ENCODE measurements around the gene FGF12.

The FGF12 gene

DNA sequence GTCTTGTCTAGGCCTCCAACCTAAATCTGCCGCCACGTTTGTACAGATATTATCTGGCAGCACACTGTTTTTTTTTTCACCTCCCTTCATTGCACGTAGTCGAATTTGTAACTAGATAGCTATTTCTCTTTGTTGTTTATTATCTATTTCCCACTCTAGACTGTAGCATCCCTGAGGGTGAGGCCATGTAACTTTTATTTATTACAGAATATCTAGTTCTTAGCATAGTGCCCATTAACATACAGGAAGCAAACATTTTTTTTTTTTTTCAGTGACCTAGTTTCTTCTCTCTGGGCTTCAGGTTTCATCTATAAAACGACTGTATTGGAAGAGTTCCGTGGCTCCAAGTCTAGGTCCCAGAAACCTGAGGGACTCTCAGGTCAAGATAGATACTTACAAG, 354.3 kb downstream of the FGF12 start:
- Histone ChIP-seq H3K9ac (ENCODE audit: low read length) (no peak overlapping the region), H3K4me3 (ENCODE audit: low read length) (no peak overlapping the region), H3K36me3 (ENCODE audit: control insufficient read depth, insufficient read depth, low read length) (no peaks in the 10 kb centered on the region), H3K27me3 (ENCODE audit: control insufficient read depth, insufficient read depth, low read length) (no peaks in the 10 kb centered on the region), H3K27ac (ENCODE audit: low read depth, low read length) (no peak overlapping the region), H3K4me1 (ENCODE audit: control insufficient read depth, insufficient read depth, low read length) (no peaks in the 10 kb centered on the region)

DNA sequence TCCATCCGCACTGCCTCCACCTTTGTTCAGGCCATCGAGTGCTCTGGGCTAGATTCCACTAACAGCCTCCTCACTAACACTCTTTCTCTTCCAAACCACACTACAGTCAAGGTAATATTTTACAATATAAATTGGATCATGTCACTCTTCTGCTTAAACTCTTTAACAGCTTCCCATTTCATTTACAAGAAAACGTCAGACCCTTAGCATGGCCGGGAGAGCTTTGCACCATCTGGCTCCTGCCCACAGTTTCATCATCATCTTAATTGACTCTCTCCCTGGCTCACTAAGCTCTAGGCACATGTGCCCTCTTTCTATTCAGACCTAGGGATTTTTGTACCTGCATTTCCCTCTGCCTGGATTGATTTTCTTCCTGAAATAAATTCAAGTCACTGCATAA, 354.7 kb downstream of the FGF12 start:
- Histone ChIP-seq H3K27me3 (ENCODE audit: control insufficient read depth, insufficient read depth, low read length) (no peaks in the 10 kb centered on the region), H3K9ac (ENCODE audit: low read length) (no peak overlapping the region), H3K4me3 (ENCODE audit: low read length) (no peak overlapping the region), H3K36me3 (ENCODE audit: control insufficient read depth, insufficient read depth, low read length) (no peaks in the 10 kb centered on the region), H3K4me1 (ENCODE audit: control insufficient read depth, insufficient read depth, low read length) (no peaks in the 10 kb centered on the region), H3K27ac (ENCODE audit: low read depth, low read length) (no peak overlapping the region)

DNA sequence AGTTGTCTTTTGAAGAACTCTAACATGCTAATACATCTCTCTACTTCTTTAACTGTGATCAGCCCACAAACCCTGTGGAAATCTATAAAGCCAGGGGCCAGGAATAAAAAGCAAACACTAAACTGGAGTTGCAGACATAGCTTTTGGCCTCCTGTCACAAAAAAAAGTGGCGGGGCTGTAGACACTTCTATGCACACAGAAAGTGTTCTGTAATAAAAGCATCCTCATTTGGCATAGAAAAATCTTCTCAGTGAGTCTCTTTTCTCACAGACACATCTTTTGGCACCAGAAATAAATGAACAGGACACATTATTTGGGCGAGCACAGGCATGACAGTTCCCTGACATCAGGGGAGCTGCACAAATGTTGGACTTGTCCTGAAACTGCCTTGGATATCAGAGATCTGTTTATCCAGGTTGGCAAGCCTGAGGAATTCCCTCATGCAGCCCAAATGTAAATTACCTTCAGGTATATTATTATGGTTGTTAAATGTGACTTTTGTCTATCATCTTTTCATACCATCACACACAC, 355.4 kb downstream of the FGF12 start:
- Histone ChIP-seq H3K36me3 (ENCODE audit: control insufficient read depth, insufficient read depth, low read length) (no peaks in the 10 kb centered on the region), H3K27ac (ENCODE audit: low read depth, low read length) (no peak overlapping the region), H3K9ac (ENCODE audit: low read length) (no peak overlapping the region), H3K4me3 (ENCODE audit: low read length) (no peak overlapping the region), H3K4me1 (ENCODE audit: control insufficient read depth, insufficient read depth, low read length) (no peaks in the 10 kb centered on the region), H3K27me3 (ENCODE audit: control insufficient read depth, insufficient read depth, low read length) (no peaks in the 10 kb centered on the region)

DNA sequence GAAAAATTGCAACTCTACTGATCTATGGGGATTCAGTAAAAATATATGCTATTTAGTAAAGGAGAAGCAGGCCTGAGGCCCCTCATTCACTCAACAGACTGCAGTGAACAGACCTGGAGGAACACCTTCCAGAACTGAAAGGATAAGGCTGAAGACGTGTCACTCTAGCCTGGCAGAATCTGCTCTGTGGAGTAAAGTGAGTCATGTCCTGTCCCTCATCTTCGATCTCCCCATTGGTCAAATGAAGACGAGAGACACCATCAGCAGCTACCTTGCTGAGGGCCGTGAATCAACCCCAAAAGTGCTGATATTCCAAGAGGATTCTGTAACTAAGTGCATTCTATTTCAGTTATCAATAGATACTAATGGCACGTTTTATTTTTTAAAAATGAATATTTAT, 359.7 kb downstream of the FGF12 start:
- no peak overlapping the region for H3K9ac ChIP-seq (ENCODE audit: low read length)
- H3K4me3 ChIP-seq (ENCODE audit: low read length) = no peak overlapping the region
- H3K27ac ChIP-seq (ENCODE audit: low read depth, low read length) = no peak overlapping the region
- no peaks in the 10 kb centered on the region for H3K27me3 ChIP-seq (ENCODE audit: control insufficient read depth, insufficient read depth, low read length)
- no peaks in the 10 kb centered on the region for H3K4me1 ChIP-seq (ENCODE audit: control insufficient read depth, insufficient read depth, low read length)
- no peaks in the 10 kb centered on the region for H3K36me3 ChIP-seq (ENCODE audit: control insufficient read depth, insufficient read depth, low read length)

DNA sequence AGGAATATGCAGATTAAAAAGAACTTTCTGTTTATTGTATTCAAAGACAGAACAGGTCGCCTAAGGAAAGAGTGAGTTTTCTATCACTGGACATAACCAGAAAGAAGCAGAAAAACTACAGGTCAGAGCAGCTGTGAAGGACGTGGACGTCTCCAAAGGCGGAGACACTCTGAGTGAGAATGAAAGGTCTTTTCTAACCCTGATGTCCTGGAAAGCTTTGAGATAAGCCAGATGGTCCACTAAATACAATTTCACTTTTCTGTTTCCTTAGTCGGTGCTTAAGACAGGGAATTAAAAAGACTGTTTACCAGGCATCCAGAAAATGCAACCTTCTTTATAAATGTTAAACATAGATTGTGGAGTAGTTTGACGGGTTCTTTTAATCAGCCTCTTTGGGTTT, 360.4 kb downstream of the FGF12 start:
- Histone ChIP-seq H3K4me1 (ENCODE audit: control insufficient read depth, insufficient read depth, low read length) (no peaks in the 10 kb centered on the region), H3K4me3 (ENCODE audit: low read length) (no peak overlapping the region), H3K9ac (ENCODE audit: low read length) (no peak overlapping the region), H3K27ac (ENCODE audit: low read depth, low read length) (no peak overlapping the region), H3K27me3 (ENCODE audit: control insufficient read depth, insufficient read depth, low read length) (no peaks in the 10 kb centered on the region), H3K36me3 (ENCODE audit: control insufficient read depth, insufficient read depth, low read length) (no peaks in the 10 kb centered on the region)

DNA sequence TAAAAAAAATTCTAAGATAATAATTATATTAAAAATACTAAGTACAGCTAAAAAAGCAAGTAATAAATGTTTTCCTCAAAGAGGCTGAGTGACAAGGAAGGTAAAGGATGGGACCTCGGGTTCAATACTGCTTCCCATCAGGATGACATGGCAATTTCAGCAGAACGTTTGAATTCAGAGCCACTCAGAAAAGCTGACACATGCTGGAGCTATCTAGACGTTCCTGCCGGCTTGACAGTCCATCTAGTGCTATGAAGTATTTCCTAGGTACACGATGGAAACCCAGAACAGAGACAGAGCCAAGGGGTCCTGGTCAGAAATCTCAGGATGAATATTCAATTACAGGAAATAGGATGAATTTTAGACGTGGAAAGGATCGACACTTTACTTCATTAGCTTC, 361.8 kb downstream of the FGF12 start:
- H3K27me3 ChIP-seq (ENCODE audit: control insufficient read depth, insufficient read depth, low read length) = no peaks in the 10 kb centered on the region
- no peak overlapping the region for H3K9ac ChIP-seq (ENCODE audit: low read length)
- H3K4me1 ChIP-seq (ENCODE audit: control insufficient read depth, insufficient read depth, low read length) = no peaks in the 10 kb centered on the region
- H3K27ac ChIP-seq (ENCODE audit: low read depth, low read length) = no peak overlapping the region
- H3K4me3 ChIP-seq (ENCODE audit: low read length) = no peak overlapping the region
- no peaks in the 10 kb centered on the region for H3K36me3 ChIP-seq (ENCODE audit: control insufficient read depth, insufficient read depth, low read length)

DNA sequence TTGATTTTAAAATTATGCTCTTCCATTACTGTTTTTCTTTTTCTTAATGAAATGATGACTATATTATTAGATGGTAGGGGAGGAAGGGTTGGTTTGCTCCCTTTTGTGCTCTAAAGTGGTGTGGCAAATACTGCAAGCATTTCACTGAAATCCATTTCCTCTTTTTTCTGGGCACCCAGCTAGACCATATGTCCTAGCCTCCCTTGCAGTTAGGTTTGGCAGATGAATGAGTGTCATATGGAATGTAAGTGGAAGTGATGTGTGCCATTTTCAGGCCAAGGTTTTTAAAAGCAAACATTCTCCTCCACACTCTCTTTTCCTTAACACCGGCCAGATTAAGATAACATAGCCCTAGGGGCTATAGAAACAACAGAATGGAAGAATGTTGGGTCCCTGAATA, 363.0 kb downstream of the FGF12 start:
- no peaks in the 10 kb centered on the region for H3K36me3 ChIP-seq (ENCODE audit: control insufficient read depth, insufficient read depth, low read length)
- H3K4me3 ChIP-seq (ENCODE audit: low read length) = no peak overlapping the region
- no peak overlapping the region for H3K9ac ChIP-seq (ENCODE audit: low read length)
- H3K4me1 ChIP-seq (ENCODE audit: control insufficient read depth, insufficient read depth, low read length) = no peaks in the 10 kb centered on the region
- no peak overlapping the region for H3K27ac ChIP-seq (ENCODE audit: low read depth, low read length)
- H3K27me3 ChIP-seq (ENCODE audit: control insufficient read depth, insufficient read depth, low read length) = no peaks in the 10 kb centered on the region

DNA sequence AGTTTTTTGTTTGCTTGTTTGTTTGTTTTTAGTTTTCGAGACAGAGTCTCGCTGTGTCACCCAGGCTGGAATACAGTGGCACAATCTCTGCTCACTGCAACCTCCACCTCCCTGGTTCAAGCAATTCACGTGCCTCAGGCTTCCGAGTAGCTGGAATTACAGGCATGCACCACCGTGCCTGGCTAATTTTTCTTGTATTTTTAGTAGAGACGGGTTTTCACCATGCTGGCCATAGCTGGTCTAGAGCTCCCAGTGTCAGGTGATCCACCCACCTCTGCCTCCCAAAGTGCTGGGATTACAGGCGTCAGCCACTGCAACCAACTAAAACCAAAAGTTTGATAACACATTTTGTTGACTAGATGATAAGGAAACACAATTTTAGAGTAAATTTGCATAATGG, 372.7 kb downstream of the FGF12 start:
- H3K9ac ChIP-seq (ENCODE audit: low read length) = no peak overlapping the region
- no peaks in the 10 kb centered on the region for H3K27me3 ChIP-seq (ENCODE audit: control insufficient read depth, insufficient read depth, low read length)
- H3K36me3 ChIP-seq (ENCODE audit: control insufficient read depth, insufficient read depth, low read length) = no peaks in the 10 kb centered on the region
- H3K4me3 ChIP-seq (ENCODE audit: low read length) = no peak overlapping the region
- H3K4me1 ChIP-seq (ENCODE audit: control insufficient read depth, insufficient read depth, low read length) = no peaks in the 10 kb centered on the region
- no peak overlapping the region for H3K27ac ChIP-seq (ENCODE audit: low read depth, low read length)

DNA sequence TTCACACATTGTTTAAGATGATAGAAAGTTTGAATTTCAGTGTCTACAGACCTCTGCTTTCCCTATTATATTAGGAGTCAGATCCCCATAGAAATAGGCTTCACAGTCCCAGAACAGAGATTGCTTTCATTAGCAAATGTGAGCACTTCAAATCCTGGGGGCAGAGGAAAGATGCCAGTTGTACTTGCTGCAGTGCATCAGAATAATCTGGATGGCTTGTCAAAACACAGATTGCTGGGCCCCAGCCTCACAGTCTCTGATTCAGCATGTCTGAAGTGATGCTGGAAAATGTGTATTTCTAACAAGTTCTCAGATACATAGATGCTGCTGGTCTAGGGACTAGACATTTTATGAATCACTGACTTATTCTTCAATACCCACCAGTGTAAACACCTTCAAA, 375.2 kb downstream of the FGF12 start:
- H3K4me3 ChIP-seq (ENCODE audit: low read length) = no peak overlapping the region
- no peak overlapping the region for H3K27ac ChIP-seq (ENCODE audit: low read depth, low read length)
- no peaks in the 10 kb centered on the region for H3K27me3 ChIP-seq (ENCODE audit: control insufficient read depth, insufficient read depth, low read length)

DNA sequence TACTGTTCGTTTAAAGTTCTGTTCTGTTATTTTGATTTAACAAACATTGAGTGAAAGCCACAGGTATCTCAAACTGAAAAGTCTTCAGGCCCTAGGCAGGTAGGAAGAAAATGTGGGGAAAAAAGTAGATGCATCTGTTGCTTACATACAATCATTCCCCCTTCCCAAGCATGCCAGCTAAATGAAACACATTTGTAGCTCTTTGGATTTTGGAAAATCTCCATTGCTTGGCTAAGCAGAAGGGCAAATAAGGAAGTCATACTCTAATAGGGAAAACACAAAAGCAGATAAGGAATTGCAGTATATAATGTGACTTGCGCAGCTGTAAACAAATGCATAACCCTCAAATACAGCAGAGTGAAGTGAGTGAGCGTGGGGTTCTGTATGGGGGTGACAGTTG, 375.9 kb downstream of the FGF12 start:
- no peaks in the 10 kb centered on the region for H3K27me3 ChIP-seq (ENCODE audit: control insufficient read depth, insufficient read depth, low read length)
- H3K4me3 ChIP-seq (ENCODE audit: low read length) = no peak overlapping the region
- H3K4me1 ChIP-seq (ENCODE audit: control insufficient read depth, insufficient read depth, low read length) = no peaks in the 10 kb centered on the region
- no peak overlapping the region for H3K27ac ChIP-seq (ENCODE audit: low read depth, low read length)
- no peaks in the 10 kb centered on the region for H3K36me3 ChIP-seq (ENCODE audit: control insufficient read depth, insufficient read depth, low read length)
- no peak overlapping the region for H3K9ac ChIP-seq (ENCODE audit: low read length)

More for the DNA sequence above, 375.2 kb downstream of the FGF12 start:
- no peaks in the 10 kb centered on the region for H3K36me3 ChIP-seq (ENCODE audit: control insufficient read depth, insufficient read depth, low read length)
- no peak overlapping the region for H3K9ac ChIP-seq (ENCODE audit: low read length)
- no peaks in the 10 kb centered on the region for H3K4me1 ChIP-seq (ENCODE audit: control insufficient read depth, insufficient read depth, low read length)

DNA sequence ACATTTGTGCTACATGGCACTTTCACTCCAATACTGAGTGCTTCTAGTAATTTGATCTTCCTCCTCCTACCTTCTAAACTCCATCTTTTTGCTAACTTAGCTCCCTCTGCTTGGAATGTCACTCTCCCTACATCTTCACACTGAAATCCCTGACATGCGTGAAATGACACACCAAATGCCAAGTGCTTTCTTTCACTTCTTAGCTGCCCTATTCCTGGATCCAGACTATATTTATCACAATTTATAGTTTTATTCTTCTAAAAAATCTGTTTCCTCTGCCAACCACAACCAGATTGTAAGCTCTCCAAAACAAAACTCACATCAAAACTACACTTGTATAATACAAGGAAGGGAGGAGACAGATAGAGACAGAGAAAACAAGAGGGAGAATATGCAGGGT, 387.3 kb downstream of the FGF12 start:
- no peak overlapping the region for H3K27ac ChIP-seq (ENCODE audit: low read depth, low read length)
- H3K36me3 ChIP-seq (ENCODE audit: control insufficient read depth, insufficient read depth, low read length) = no peaks in the 10 kb centered on the region
- H3K4me3 ChIP-seq (ENCODE audit: low read length) = no peak overlapping the region
- H3K4me1 ChIP-seq (ENCODE audit: control insufficient read depth, insufficient read depth, low read length) = no peaks in the 10 kb centered on the region
- no peak overlapping the region for H3K9ac ChIP-seq (ENCODE audit: low read length)
- H3K27me3 ChIP-seq (ENCODE audit: control insufficient read depth, insufficient read depth, low read length) = no peaks in the 10 kb centered on the region

DNA sequence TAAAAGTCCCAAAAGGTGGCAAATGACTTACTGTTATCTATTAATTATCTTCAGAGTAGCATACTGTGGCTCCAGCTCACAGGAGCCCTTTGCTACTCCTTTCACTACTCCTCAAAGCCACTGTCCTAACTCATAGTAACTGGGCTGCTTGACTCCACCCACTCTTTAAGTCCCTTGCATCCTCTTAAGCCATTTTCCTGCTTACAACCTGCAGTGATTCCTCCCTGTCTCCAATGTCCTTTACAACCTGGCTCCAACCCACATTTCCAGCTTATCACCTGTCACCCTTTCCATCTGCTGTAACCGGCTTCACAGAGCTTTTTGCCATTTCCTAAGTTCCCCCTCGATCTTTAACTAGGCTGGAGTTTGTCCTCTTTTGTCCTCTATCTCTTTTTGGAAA, 388.1 kb downstream of the FGF12 start:
- Histone ChIP-seq H3K4me3 (ENCODE audit: low read length) (no peak overlapping the region), H3K9ac (ENCODE audit: low read length) (no peak overlapping the region), H3K36me3 (ENCODE audit: control insufficient read depth, insufficient read depth, low read length) (no peaks in the 10 kb centered on the region), H3K27ac (ENCODE audit: low read depth, low read length) (no peak overlapping the region), H3K4me1 (ENCODE audit: control insufficient read depth, insufficient read depth, low read length) (no peaks in the 10 kb centered on the region), H3K27me3 (ENCODE audit: control insufficient read depth, insufficient read depth, low read length) (no peaks in the 10 kb centered on the region)

DNA sequence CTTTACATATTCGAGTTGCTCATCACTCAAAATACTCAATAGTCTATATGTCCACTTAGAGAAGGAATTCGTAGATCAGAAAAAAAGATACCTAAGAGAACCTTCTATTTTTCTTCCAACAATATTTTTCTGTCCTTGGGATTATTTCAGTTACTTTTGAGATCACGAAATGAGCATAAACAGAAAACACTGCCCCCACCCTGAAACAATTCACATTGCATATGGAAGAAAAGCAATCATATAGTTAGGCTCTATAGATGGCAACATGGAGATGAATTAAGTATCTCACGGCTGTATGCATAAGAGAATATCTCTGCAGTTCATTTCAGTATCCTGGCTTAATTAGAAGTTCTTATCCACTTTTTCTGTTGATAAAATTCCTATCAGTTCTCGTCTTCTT, 391.1 kb downstream of the FGF12 start:
- Histone ChIP-seq H3K36me3 (ENCODE audit: control insufficient read depth, insufficient read depth, low read length) (no peaks in the 10 kb centered on the region), H3K27me3 (ENCODE audit: control insufficient read depth, insufficient read depth, low read length) (no peaks in the 10 kb centered on the region), H3K27ac (ENCODE audit: low read depth, low read length) (no peak overlapping the region), H3K4me1 (ENCODE audit: control insufficient read depth, insufficient read depth, low read length) (no peaks in the 10 kb centered on the region), H3K4me3 (ENCODE audit: low read length) (no peak overlapping the region), H3K9ac (ENCODE audit: low read length) (no peak overlapping the region)

Measured in rectal smooth muscle tissue (tissue), 1 donor.